K562 (cell line): ENCODE data around the gene DGKB. TPM values are rescaled to one million over a fixed set of nuclear protein-coding genes. Genes with fewer than 3 reads are reported as not detected.

Experiments used
- ATAC-seq: fragments of 200-7000 bp; cut with Tn5 transposase; 3 replicates; pipeline ENCODE4 v1.9.1; 2020; ENCODE audit warnings: moderate library complexity
- BruUV-seq: library from RNA; stranded (reverse); fragments of 400-500 nt; replicated peaks from 2 replicates; lab custom pipeline; 2021; lab: Mats Ljungman, UMichigan
- CTCF ChIA-PET: fragments of 300-600 bp; formaldehyde crosslinking; extraction: SDS; loops from one replicate; lab custom pipeline; 2021; ENCODE audit warnings: low intra/inter-chr PET ratio; lab: Yijun Ruan, JAX
- POLR2A ChIA-PET: fragments of 300-600, 350-650 bp; sonication (Branson Sonifier 250); formaldehyde crosslinking; extraction: SDS; loops from one replicate; lab custom pipeline; 2021; ENCODE audit warnings: antibody characterized with exemption, inconsistent platforms; lab: Yijun Ruan, JAX
- DNase-seq, 4 experiments: peaks; one replicate each; pipeline versions ENCODE4 v3.0.0 to v3.0.0-alpha.2; 2011 to 2018; ENCODE audit warnings: low spot score in 3 of 4, mixed read lengths in 3 of 4; ENCODE audit errors: extremely low read depth in 1 of 4
- FAIRE-seq: peaks from 2 replicates; lab custom pipeline; 2011; peaks lifted over from hg19 to GRCh38; lab: Jason Lieb, UNC
- H2AFZ ChIP-seq: 2 replicates; pipeline ENCODE4 v1.6.0; 2011; ENCODE audit warnings: low read depth, low read length, control low read depth, inconsistent platforms
- H3K27ac ChIP-seq: fragments of 200-600 bp; 3 replicates; pipeline ENCODE4 v1.8.0; 2011; ENCODE audit warnings: low read depth, mild to moderate bottlenecking, control low read depth, inconsistent platforms, low read length, moderate library complexity, mixed read lengths; ENCODE audit errors: extremely low read depth
- H3K27me3 ChIP-seq, 2 experiments: fragments of 300-600 bp in 1 of 2; 2 replicates in 1 of 2; 3 replicates in 1 of 2; pipeline versions ENCODE4 v1.6.0 to v1.8.0; 2011; ENCODE audit warnings: inconsistent platforms in 2 of 2, low read length in 2 of 2, mild to moderate bottlenecking in 1 of 2, mixed read lengths in 1 of 2, moderate library complexity in 1 of 2; ENCODE audit not compliant: control insufficient read depth in 2 of 2, insufficient read depth in 2 of 2
- H3K36me3 ChIP-seq: fragments of 300-600 bp; 3 replicates; pipeline ENCODE4 v1.8.0; 2011; ENCODE audit warnings: mild to moderate bottlenecking, low read length, inconsistent platforms; ENCODE audit not compliant: control insufficient read depth, insufficient read depth
- H3K4me1 ChIP-seq, 2 experiments: fragments of 200-600 bp in 1 of 2; replicated peaks in 1 of 2; 2 replicates in 1 of 2; 3 replicates in 1 of 2; pipeline versions ENCODE4 v1.5.1 to v1.8.0; 2011; ENCODE audit warnings: inconsistent platforms in 2 of 2, low read length in 2 of 2, mild to moderate bottlenecking in 1 of 2, mixed read lengths in 1 of 2, moderate library complexity in 1 of 2; ENCODE audit not compliant: control insufficient read depth in 2 of 2, insufficient read depth in 2 of 2
- H3K4me2 ChIP-seq: 2 replicates; pipeline ENCODE4 v1.6.1; 2011; ENCODE audit warnings: low read length, control low read depth, inconsistent platforms, mixed read lengths; ENCODE audit not compliant: insufficient read depth
- H3K4me3 ChIP-seq: fragments of 200-600 bp; sonication (generic), shearing (Covaris generic); 2 replicates; pipeline ENCODE4 v1.5.1; 2016; ENCODE audit warnings: control low read depth, inconsistent platforms
- H3K79me2 ChIP-seq: fragments of 200-600 bp; 3 replicates; pipeline ENCODE4 v1.8.0; 2011; ENCODE audit warnings: low read length, inconsistent platforms; ENCODE audit not compliant: control insufficient read depth, insufficient read depth
- H3K9ac ChIP-seq, 2 experiments: 2 replicates each; pipeline versions ENCODE4 v1.6.0 to v1.6.1; 2011; ENCODE audit warnings: low read depth in 2 of 2, low read length in 2 of 2, control low read depth in 1 of 2, inconsistent platforms in 1 of 2, mild to moderate bottlenecking in 1 of 2, mixed read lengths in 1 of 2; ENCODE audit not compliant: insufficient read depth in 1 of 2
- H3K9me1 ChIP-seq: one replicate; pipeline ENCODE4 v1.6.0; 2011; ENCODE audit warnings: inconsistent platforms, mild to moderate bottlenecking, low read length, moderate library complexity; ENCODE audit not compliant: control insufficient read depth, insufficient read depth
- H3K9me3 ChIP-seq: replicated peaks from 2 replicates; pipeline ENCODE4 v1.5.1; 2011; ENCODE audit warnings: low read depth, low read length, inconsistent platforms; ENCODE audit not compliant: control insufficient read depth, insufficient read depth
- H4K20me1 ChIP-seq: replicated peaks from 2 replicates; pipeline ENCODE4 v1.6.1; 2011; ENCODE audit warnings: low read length, inconsistent platforms, mixed read lengths; ENCODE audit not compliant: control insufficient read depth, insufficient read depth
- PCBP2 ChIP-seq: fragments of 200-400 bp; formaldehyde crosslinking; IDR thresholded peaks from 2 replicates; pipeline ENCODE4 v1.6.1; 2018; ENCODE audit warnings: low read length, low read depth, mild to moderate bottlenecking, moderate library complexity; ENCODE audit not compliant: poor library complexity, severe bottlenecking
- TRIM24 ChIP-seq, 2 experiments: fragments of 450-650 bp; IDR thresholded peaks; 2 replicates each; pipeline ENCODE4 v1.6.1; 2016
- ZEB2 ChIP-seq: fragments of 450-650 bp; IDR thresholded peaks from 2 replicates; pipeline ENCODE4 v1.6.1; 2016
- ZNF146 ChIP-seq: IDR thresholded peaks from one replicate; pipeline ENCODE4 v1.6.1; 2018; ENCODE audit warnings: missing compliant biosample characterization; ENCODE audit not compliant: unreplicated experiment
- ZNF3 ChIP-seq: fragments of 250-450 bp; sonication (Bioruptor Pico); IDR thresholded peaks from 2 replicates; pipeline ENCODE4 v1.5.0; 2021; ENCODE audit warnings: mild to moderate bottlenecking, moderate library complexity
- ZNF436 ChIP-seq: fragments of 250-450, 450-650 bp; sonication (Bioruptor Pico); formaldehyde crosslinking; IDR thresholded peaks from 2 replicates; pipeline ENCODE4 v1.7.0; 2020; ENCODE audit warnings: mild to moderate bottlenecking
- WGBS: fragments of 100-300 bp; shearing (Covaris generic); methylation state at CpG from one replicate; pipeline ENCODE4 v1.1.6; 2016; ENCODE audit warnings: low coverage, mixed read lengths; ENCODE audit not compliant: insufficient coverage; ENCODE audit errors: missing lambda C conversion rate; 5-methylcytosine and 5-hydroxymethylcytosine counted together
- in situ Hi-C: fragments of 300-500 bp; cut with MboI; formaldehyde crosslinking; loops from 4 replicates; pipeline ENCODE4 v1.15.0; 2018; ENCODE audit warnings: inconsistent platforms, mixed read lengths
- intact Hi-C: fragments of 100-400 bp; cut with micrococcal nuclease; formaldehyde crosslinking; loops from 2 replicates; pipeline ENCODE4 v1.14.2; 2022
- polyA plus RNA-seq, 8 experiments: library from polyadenylated mRNA; depleted of rRNA in 4 of 8; stranded (reverse) in 5 of 8; unstranded in 3 of 8; fragments of >200 nt; fragmentation: Nextera tagmentation in 2 of 8; fragmentation: Illumina TruSeq in 1 of 8; extraction: Ambion mirVana in 2 of 8; extraction: Trizol in 1 of 8; gene quantifications; 2 replicates each; pipeline versions ENCODE4 v1.2.1 to v1.2.3, GENCODE V29; 2011 to 2014; ENCODE audit warnings: inconsistent platforms in 1 of 8, missing spikeins in 1 of 8
- total RNA-seq, 7 experiments: library from RNA; depleted of rRNA in 6 of 7; stranded (reverse); fragments of >200 nt in 6 of 7; fragmentation: Illumina TruSeq in 2 of 7; extraction: Trizol in 2 of 7; gene quantifications; 2 replicates each; pipeline versions ENCODE4 v1.2.1 to v1.2.3, GENCODE V29; 2011 to 2021; ENCODE audit warnings: low replicate concordance in 1 of 7
- TF ChIP-seq, protein P1 (sequence below): fragments of 250-450 bp; sonication (Bioruptor Pico); IDR thresholded peaks from 2 replicates; pipeline ENCODE4 v1.4.0; 2020
- TF ChIP-seq, protein P2 (sequence below): sonication (generic); formaldehyde crosslinking; IDR thresholded peaks from 2 replicates; pipeline ENCODE4 v1.8.0; 2023; ENCODE audit warnings: missing genetic modification reagents, mild to moderate bottlenecking, borderline replicate concordance
- TF ChIP-seq, protein P3 (sequence below): fragments of 250-450 bp; sonication (Bioruptor Pico); IDR thresholded peaks from 2 replicates; pipeline ENCODE4 v1.5.0; 2021

DGKB gene
- total and polyA plus RNA-seq, 9 of the 15 experiments (the other 6 are each of a cell fraction or from before 2014, with no cell fraction given), result 0.01 TPM; not detected in 8

DNA sequence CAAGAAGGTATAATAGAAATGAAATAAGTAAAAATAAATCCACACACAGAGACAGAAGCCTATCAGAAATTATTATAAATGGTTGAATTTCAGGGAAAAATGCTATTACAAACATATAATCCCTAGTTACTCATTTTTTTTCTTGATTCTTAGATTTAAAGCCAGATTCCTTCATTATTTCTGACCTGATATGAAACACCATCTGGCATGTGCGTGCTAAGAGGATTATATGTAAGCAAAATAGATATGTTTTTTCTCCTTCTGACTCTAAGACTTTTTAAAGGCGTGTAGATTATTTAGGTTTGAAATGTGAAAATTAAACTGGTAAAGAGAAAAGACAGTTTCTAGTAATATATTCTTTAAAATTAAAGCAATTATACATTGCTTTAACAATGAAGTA, 676.4 kb downstream of the DGKB start:
- no peaks in the 10 kb centered on the region for H3K27me3 ChIP-seq
- H3K36me3 ChIP-seq, result no peaks in the 10 kb centered on the region
- ChIA-PET CTCF (no interaction called here), POLR2A (no interaction called here)
- no peak overlapping the region for H3K4me3 ChIP-seq
- 0% methylated on average over 2 of the region's 2 CpGs for WGBS
- H3K9ac ChIP-seq, result no peak overlapping the region
- no peak for ATAC-seq
- H3K9me3 ChIP-seq, result no peaks in the 10 kb centered on the region
- H3K4me2 ChIP-seq, result no peak overlapping the region
- FAIRE-seq, result no peak
- no peaks in the 10 kb centered on the region for H3K4me1 ChIP-seq
- H3K79me2 ChIP-seq, result no peaks in the 10 kb centered on the region
- H3K9me1 ChIP-seq, result no peaks in the 10 kb centered on the region
- no peak overlapping the region for H2AFZ ChIP-seq
- in situ Hi-C loops, result no loop called here
- intact Hi-C loops, result no loop called here
- no TSS peak for BruUV-seq
- DNase-seq, result no peak
- no peak for TF ChIP-seq ZNF146 (CRISPR knock-in tag)
- TF ChIP-seq, protein P1, sequence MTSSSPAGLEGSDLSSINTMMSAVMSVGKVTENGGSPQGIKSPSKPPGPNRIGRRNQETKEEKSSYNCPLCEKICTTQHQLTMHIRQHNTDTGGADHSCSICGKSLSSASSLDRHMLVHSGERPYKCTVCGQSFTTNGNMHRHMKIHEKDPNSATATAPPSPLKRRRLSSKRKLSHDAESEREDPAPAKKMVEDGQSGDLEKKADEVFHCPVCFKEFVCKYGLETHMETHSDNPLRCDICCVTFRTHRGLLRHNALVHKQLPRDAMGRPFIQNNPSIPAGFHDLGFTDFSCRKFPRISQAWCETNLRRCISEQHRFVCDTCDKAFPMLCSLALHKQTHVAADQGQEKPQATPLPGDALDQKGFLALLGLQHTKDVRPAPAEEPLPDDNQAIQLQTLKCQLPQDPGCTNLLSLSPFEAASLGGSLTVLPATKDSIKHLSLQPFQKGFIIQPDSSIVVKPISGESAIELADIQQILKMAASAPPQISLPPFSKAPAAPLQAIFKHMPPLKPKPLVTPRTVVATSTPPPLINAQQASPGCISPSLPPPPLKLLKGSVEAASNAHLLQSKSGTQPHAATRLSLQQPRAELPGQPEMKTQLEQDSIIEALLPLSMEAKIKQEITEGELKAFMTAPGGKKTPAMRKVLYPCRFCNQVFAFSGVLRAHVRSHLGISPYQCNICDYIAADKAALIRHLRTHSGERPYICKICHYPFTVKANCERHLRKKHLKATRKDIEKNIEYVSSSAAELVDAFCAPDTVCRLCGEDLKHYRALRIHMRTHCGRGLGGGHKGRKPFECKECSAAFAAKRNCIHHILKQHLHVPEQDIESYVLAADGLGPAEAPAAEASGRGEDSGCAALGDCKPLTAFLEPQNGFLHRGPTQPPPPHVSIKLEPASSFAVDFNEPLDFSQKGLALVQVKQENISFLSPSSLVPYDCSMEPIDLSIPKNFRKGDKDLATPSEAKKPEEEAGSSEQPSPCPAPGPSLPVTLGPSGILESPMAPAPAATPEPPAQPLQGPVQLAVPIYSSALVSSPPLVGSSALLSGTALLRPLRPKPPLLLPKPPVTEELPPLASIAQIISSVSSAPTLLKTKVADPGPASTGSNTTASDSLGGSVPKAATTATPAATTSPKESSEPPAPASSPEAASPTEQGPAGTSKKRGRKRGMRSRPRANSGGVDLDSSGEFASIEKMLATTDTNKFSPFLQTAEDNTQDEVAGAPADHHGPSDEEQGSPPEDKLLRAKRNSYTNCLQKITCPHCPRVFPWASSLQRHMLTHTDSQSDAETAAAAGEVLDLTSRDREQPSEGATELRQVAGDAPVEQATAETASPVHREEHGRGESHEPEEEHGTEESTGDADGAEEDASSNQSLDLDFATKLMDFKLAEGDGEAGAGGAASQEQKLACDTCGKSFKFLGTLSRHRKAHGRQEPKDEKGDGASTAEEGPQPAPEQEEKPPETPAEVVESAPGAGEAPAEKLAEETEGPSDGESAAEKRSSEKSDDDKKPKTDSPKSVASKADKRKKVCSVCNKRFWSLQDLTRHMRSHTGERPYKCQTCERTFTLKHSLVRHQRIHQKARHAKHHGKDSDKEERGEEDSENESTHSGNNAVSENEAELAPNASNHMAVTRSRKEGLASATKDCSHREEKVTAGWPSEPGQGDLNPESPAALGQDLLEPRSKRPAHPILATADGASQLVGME, result no peak
- TF ChIP-seq ZNF436 (CRISPR knock-in tag), result no peak
- no peak for TF ChIP-seq ZEB2
- no peak for TF ChIP-seq ZNF3
- no peak for TF ChIP-seq TRIM24 (IDR thresholded peaks at IDR 0.05)
- TF ChIP-seq, protein P2, sequence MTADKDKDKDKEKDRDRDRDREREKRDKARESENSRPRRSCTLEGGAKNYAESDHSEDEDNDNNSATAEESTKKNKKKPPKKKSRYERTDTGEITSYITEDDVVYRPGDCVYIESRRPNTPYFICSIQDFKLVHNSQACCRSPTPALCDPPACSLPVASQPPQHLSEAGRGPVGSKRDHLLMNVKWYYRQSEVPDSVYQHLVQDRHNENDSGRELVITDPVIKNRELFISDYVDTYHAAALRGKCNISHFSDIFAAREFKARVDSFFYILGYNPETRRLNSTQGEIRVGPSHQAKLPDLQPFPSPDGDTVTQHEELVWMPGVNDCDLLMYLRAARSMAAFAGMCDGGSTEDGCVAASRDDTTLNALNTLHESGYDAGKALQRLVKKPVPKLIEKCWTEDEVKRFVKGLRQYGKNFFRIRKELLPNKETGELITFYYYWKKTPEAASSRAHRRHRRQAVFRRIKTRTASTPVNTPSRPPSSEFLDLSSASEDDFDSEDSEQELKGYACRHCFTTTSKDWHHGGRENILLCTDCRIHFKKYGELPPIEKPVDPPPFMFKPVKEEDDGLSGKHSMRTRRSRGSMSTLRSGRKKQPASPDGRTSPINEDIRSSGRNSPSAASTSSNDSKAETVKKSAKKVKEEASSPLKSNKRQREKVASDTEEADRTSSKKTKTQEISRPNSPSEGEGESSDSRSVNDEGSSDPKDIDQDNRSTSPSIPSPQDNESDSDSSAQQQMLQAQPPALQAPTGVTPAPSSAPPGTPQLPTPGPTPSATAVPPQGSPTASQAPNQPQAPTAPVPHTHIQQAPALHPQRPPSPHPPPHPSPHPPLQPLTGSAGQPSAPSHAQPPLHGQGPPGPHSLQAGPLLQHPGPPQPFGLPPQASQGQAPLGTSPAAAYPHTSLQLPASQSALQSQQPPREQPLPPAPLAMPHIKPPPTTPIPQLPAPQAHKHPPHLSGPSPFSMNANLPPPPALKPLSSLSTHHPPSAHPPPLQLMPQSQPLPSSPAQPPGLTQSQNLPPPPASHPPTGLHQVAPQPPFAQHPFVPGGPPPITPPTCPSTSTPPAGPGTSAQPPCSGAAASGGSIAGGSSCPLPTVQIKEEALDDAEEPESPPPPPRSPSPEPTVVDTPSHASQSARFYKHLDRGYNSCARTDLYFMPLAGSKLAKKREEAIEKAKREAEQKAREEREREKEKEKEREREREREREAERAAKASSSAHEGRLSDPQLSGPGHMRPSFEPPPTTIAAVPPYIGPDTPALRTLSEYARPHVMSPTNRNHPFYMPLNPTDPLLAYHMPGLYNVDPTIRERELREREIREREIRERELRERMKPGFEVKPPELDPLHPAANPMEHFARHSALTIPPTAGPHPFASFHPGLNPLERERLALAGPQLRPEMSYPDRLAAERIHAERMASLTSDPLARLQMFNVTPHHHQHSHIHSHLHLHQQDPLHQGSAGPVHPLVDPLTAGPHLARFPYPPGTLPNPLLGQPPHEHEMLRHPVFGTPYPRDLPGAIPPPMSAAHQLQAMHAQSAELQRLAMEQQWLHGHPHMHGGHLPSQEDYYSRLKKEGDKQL (CRISPR knock-in tag), result no peak
- no peak for TF ChIP-seq PCBP2
- TF ChIP-seq, protein P3, sequence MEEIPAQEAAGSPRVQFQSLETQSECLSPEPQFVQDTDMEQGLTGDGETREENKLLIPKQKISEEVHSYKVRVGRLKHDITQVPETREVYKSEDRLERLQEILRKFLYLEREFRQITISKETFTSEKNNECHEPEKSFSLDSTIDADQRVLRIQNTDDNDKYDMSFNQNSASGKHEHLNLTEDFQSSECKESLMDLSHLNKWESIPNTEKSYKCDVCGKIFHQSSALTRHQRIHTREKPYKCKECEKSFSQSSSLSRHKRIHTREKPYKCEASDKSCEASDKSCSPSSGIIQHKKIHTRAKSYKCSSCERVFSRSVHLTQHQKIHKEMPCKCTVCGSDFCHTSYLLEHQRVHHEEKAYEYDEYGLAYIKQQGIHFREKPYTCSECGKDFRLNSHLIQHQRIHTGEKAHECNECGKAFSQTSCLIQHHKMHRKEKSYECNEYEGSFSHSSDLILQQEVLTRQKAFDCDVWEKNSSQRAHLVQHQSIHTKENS, result no peak
- H4K20me1 ChIP-seq, result no peaks in the 10 kb centered on the region
- no peak overlapping the region for H3K27ac ChIP-seq
